GM23248 (cell line): ENCODE results near the gene USP36. TPM values are rescaled to one million over a fixed set of nuclear protein-coding genes. Genes with fewer than 3 reads are reported as not detected.
"Not testable (repeated sequence)": the region's sequence is repeated elsewhere in the genome, so short reads cannot be mapped to it uniquely, and the experiment has no call there.

Source experiments
- DNase-seq: peaks from one replicate; pipeline ENCODE4 v3.0.0-alpha.2; 2015
- H2AFZ ChIP-seq: fragments of 200-600 bp; sonication (generic); 2 replicates; pipeline ENCODE4 v1.6.1; 2016; ENCODE audit warnings: antibody characterized with exemption
- H3F3A ChIP-seq: fragments of 200-600 bp; sonication (generic); 2 replicates; pipeline ENCODE4 v1.6.1; 2016; ENCODE audit warnings: mild to moderate bottlenecking, antibody characterized with exemption, mixed run types; ENCODE audit not compliant: insufficient read depth
- H3K27ac ChIP-seq: fragments of 200-600 bp; sonication (generic); 2 replicates; pipeline ENCODE4 v1.5.1; 2016; ENCODE audit warnings: mild to moderate bottlenecking
- H3K27me3 ChIP-seq: fragments of 200-600 bp; sonication (generic); replicated peaks from 2 replicates; pipeline ENCODE4 v1.6.1; 2016; ENCODE audit warnings: mild to moderate bottlenecking; ENCODE audit not compliant: insufficient read depth
- H3K36me3 ChIP-seq: fragments of 200-600 bp; sonication (generic); 2 replicates; pipeline ENCODE4 v1.6.1; 2016; ENCODE audit warnings: low read depth, mild to moderate bottlenecking
- H3K4me1 ChIP-seq: fragments of 200-600 bp; sonication (generic); 2 replicates; pipeline ENCODE4 v1.6.1; 2016; ENCODE audit warnings: mild to moderate bottlenecking; ENCODE audit not compliant: insufficient read depth
- H3K4me2 ChIP-seq: fragments of 200-600 bp; sonication (generic); one replicate; pipeline ENCODE4 v1.6.1; 2016; ENCODE audit warnings: mild to moderate bottlenecking; ENCODE audit not compliant: unreplicated experiment
- H3K4me3 ChIP-seq: fragments of 200-600 bp; sonication (generic); 2 replicates; pipeline ENCODE4 v1.5.1; 2016; ENCODE audit warnings: mild to moderate bottlenecking
- H3K79me2 ChIP-seq: fragments of 200-600 bp; sonication (generic); 2 replicates; pipeline ENCODE4 v1.6.1; 2016; ENCODE audit warnings: mild to moderate bottlenecking; ENCODE audit not compliant: insufficient read depth
- H3K9ac ChIP-seq: fragments of 200-600 bp; sonication (generic); 2 replicates; pipeline ENCODE4 v1.6.1; 2016; ENCODE audit warnings: mild to moderate bottlenecking
- H3K9me2 ChIP-seq: fragments of 200-600 bp; sonication (generic); 2 replicates; pipeline ENCODE4 v1.6.1; 2016; ENCODE audit warnings: mixed run types, mild to moderate bottlenecking, moderate library complexity; ENCODE audit not compliant: insufficient read depth
- H3K9me3 ChIP-seq: fragments of 200-600 bp; sonication (generic); one replicate; pipeline ENCODE4 v1.6.1; 2017; ENCODE audit warnings: low read depth
- H4K20me1 ChIP-seq: fragments of 200-600 bp; sonication (generic); 2 replicates; pipeline ENCODE4 v1.6.0; 2016; ENCODE audit not compliant: insufficient read depth
- EZH2 ChIP-seq: fragments of 200-600 bp; sonication (generic); IDR thresholded peaks from 2 replicates; pipeline ENCODE4 v1.6.1; 2018; ENCODE audit warnings: antibody characterized with exemption, mild to moderate bottlenecking; ENCODE audit not compliant: insufficient read depth, poor library complexity, severe bottlenecking
- EZH2phosphoT487 ChIP-seq: fragments of 200-600 bp; sonication (generic); IDR thresholded peaks from 2 replicates; pipeline ENCODE4 v1.6.1; 2018; ENCODE audit warnings: antibody characterized with exemption, moderate library complexity, mild to moderate bottlenecking, low read depth; ENCODE audit not compliant: insufficient read depth
- WGBS, 2 experiments: methylation state at CpG; one replicate each; pipeline ENCODE4 v1.1.6; 2015 to 2017; ENCODE audit warnings: low lambda C conversion rate in 2 of 2, low coverage in 1 of 2; ENCODE audit errors: missing lambda C conversion rate in 2 of 2; 5-methylcytosine and 5-hydroxymethylcytosine counted together
- in situ Hi-C: fragments of 300-500 bp; cut with MboI; formaldehyde crosslinking; loops from 2 replicates; pipeline ENCODE4 v1.15.0; 2020
- polyA plus RNA-seq: library from polyadenylated mRNA; unstranded; fragments of >200 nt; fragmentation: Nextera tagmentation; extraction: Ambion mirVana; gene quantifications from 2 replicates; pipeline ENCODE4 v1.2.1, GENCODE V29; 2016
- total RNA-seq: library from RNA; depleted of rRNA; stranded (reverse); fragments of >200 nt; shearing (Covaris generic); gene quantifications from 2 replicates; pipeline ENCODE4 v1.2.3, GENCODE V29; 2014

USP36 gene
- total and polyA plus RNA-seq, 2 experiments from 2014 or later = 19.9 to 30.2 TPM

DNA sequence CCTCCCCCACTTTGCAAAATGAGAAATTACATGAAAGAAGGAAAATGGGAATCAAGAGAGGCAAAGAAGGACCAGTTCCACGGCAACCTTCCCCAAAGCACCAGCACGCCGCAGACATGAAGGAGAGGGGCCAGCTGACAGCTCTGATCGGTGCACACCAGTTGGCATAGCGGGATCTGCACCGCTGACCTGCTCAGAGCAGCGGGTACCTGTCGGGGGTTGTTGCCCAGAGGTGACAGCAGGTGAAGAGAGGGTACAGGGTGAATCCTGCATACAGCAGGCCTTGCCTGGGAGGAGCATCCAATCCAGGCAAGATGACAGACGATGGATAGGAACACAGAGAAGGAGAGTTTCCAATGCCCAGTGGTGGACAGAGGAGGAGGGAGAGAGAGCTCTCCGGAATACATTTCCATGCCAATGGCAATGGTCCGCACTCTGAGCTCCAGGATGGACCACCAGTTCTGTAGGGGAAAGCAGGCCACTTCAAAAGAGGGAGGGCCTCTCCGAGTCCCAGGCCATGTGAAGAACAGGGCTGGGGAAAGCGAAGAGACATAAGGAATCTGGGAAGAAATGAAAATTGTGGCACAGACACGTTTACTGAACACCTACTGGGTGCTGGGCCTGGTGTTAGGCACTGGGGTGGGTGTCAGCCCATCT, 38.4 kb upstream of the USP36 start:
- no peaks in the 10 kb centered on the region for H3K9me2 ChIP-seq
- peak overlapping the region; percentile 81 for H3K27ac ChIP-seq
- no peaks in the 10 kb centered on the region for H3K36me3 ChIP-seq
- peak overlapping the region; percentile 40 for H3K4me3 ChIP-seq
- peaks cover 85% of the 10 kb centered on the region for H3K79me2 ChIP-seq
- peak; percentile 26 for DNase-seq
- H3K9ac ChIP-seq = peak overlapping the region; percentile 68
- no peak overlapping the region for H2AFZ ChIP-seq
- no peaks in the 10 kb centered on the region for H3K27me3 ChIP-seq
- H3K9me3 ChIP-seq = no peaks in the 10 kb centered on the region
- H3F3A ChIP-seq = peaks cover 66% of the 10 kb centered on the region
- H4K20me1 ChIP-seq = no peaks in the 10 kb centered on the region
- no peak for TF ChIP-seq EZH2
- no peak for TF ChIP-seq EZH2phosphoT487
- H3K4me2 ChIP-seq = peak overlapping the region; percentile 79
- H3K4me1 ChIP-seq = peaks cover 44% of the 10 kb centered on the region
- in situ Hi-C loops = no loop called here
- WGBS, 2 experiments = 77 to 81% methylated on average over 14 of the region's 14 CpGs

DNA sequence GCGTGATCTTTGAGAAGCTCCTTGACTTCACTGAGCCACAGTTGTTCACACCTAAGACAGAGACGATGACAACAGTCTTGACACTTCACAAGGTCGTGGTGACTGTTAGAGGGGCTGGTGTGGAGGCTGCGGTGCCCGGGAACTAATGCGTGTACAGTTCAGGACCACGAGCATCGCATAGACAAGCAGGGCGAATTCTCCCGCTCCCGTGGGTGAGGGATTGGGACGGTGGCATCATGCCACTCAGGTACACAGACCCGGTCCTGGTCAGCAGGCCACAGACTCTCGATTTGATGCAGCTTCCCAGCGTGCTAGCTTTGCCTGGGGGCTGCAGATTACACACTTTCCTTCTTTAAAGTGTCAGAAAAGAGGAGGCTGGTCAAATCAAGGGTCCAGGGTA, 37.6 kb upstream of the USP36 start:
- Histone ChIP-seq H3K27me3 (no peaks in the 10 kb centered on the region), H3K4me2 (no peak overlapping the region), H3K36me3 (peaks cover 3% of the 10 kb centered on the region; the same call in 1 of the 2 replicates), H2AFZ (no peak overlapping the region), H3K79me2 (peaks cover 91% of the 10 kb centered on the region), H3K27ac (no peak overlapping the region), H3K9ac (no peak overlapping the region), H3K9me2 (no peaks in the 10 kb centered on the region), H3F3A (peaks cover 72% of the 10 kb centered on the region), H4K20me1 (no peaks in the 10 kb centered on the region), H3K4me1 (peaks cover 39% of the 10 kb centered on the region), H3K4me3 (no peak overlapping the region), H3K9me3 (no peaks in the 10 kb centered on the region)
- in situ Hi-C loops = no loop called here
- no peak for DNase-seq
- TF ChIP-seq EZH2 (no peak), EZH2phosphoT487 (no peak)
- WGBS, 2 experiments = 96 to 97% methylated on average over 15 of the region's 15 CpGs

DNA sequence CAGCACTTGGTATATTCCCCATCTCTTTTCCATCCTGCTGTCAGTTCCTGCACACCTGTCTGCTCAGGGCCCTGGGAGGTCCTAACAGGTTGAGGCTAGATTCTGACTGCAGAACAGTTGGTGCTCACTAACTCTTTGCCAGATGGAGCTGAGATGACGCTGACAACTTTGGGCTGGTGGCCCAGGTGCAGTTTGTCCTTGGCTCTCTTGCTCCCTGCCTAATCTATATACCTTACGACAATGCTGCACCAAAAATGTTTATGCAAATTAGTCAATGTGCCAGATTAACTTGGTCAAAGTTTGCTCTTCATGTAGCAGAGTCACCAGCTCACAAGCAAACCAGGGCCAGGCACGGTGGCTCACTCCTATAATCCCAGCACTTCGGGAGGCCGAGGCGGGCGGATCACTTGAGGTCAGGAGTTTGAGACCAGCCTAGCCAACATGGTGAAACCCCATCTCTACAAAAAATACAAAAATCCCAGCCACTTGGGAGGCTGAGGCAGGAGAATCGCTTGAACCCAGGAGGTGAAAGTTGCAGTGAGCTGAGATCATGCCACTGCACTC, 36.4 kb upstream of the USP36 start:
- H3K4me3 ChIP-seq, H3K4me2 ChIP-seq, H3K27me3 ChIP-seq, in situ Hi-C loops, DNase-seq, H3K9me3 ChIP-seq, H4K20me1 ChIP-seq, H3K9me2 ChIP-seq, H2AFZ ChIP-seq, H3K9ac ChIP-seq: not testable (repeated sequence)
- WGBS, 2 experiments = 86 to 88% methylated on average over 8 of the region's 8 CpGs
- Histone ChIP-seq H3K36me3 (peaks cover 15% of the 10 kb centered on the region), H3K27ac (peak overlapping the region; percentile 19; the same call in 1 of the 2 replicates), H3K4me1 (peaks cover 27% of the 10 kb centered on the region), H3F3A (peaks cover 70% of the 10 kb centered on the region), H3K79me2 (peaks cover 97% of the 10 kb centered on the region)

DNA sequence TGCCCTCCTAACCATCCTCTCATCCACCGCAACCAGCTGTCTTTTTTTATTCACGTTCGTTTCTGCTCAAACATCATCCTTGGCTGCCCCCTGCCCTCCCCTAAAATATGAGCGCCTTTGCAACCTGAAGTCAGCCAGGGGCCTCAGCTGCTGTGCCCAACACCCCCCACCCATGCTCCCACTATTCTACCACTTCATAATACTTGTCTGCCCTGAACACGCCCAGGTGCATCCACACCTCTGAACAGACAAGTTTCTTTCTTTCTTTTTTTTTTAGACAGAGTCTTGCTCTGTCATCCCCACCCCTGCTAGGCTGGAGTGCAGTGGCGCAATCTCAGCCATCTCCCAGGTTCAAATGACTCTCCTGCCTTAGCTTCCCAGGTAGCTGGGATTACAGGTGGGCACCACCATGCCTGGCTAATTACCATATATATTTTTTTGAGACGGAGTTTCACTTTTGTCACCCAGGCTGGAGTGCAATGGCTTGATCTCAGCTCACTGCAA, 35.5 kb upstream of the USP36 start:
- H3K27ac ChIP-seq = peak overlapping the region; percentile 19
- H3K27me3 ChIP-seq = no peaks in the 10 kb centered on the region
- no peak overlapping the region for H3K9ac ChIP-seq
- TF ChIP-seq EZH2phosphoT487 (no peak), EZH2 (no peak)
- H3K9me2 ChIP-seq = no peaks in the 10 kb centered on the region
- H3K9me3 ChIP-seq = no peaks in the 10 kb centered on the region
- no peak overlapping the region for H3K4me2 ChIP-seq
- H3K4me1 ChIP-seq = peaks cover 27% of the 10 kb centered on the region
- in situ Hi-C loops = no loop called here
- no peak overlapping the region for H3K4me3 ChIP-seq
- 85 to 86% methylated on average over 7 of the region's 7 CpGs for WGBS, 2 experiments
- no peaks in the 10 kb centered on the region for H4K20me1 ChIP-seq
- H3K36me3 ChIP-seq = peaks cover 19% of the 10 kb centered on the region
- no peak overlapping the region for H2AFZ ChIP-seq
- H3K79me2 ChIP-seq = peaks cover 96% of the 10 kb centered on the region
- H3F3A ChIP-seq = peaks cover 64% of the 10 kb centered on the region
- no peak for DNase-seq
